Left kidney (tissue), 2 donors: ENCODE data around the gene CORO6. TPM values are rescaled to one million over a fixed set of nuclear protein-coding genes. Genes with fewer than 3 reads are reported as not detected.

Source experiments
- DNase-seq: peaks from one replicate; pipeline ENCODE4 v3.0.0-alpha.2; 2013
- polyA plus RNA-seq: library from polyadenylated mRNA; unstranded; fragments of 120-200 nt; gene quantifications from one replicate; pipeline ENCODE4 v1.2.1, GENCODE V29; 2013; ENCODE audit not compliant: insufficient read length

CORO6 gene
- polyA plus RNA-seq, 1 donor, result 3.8 TPM

DNA sequence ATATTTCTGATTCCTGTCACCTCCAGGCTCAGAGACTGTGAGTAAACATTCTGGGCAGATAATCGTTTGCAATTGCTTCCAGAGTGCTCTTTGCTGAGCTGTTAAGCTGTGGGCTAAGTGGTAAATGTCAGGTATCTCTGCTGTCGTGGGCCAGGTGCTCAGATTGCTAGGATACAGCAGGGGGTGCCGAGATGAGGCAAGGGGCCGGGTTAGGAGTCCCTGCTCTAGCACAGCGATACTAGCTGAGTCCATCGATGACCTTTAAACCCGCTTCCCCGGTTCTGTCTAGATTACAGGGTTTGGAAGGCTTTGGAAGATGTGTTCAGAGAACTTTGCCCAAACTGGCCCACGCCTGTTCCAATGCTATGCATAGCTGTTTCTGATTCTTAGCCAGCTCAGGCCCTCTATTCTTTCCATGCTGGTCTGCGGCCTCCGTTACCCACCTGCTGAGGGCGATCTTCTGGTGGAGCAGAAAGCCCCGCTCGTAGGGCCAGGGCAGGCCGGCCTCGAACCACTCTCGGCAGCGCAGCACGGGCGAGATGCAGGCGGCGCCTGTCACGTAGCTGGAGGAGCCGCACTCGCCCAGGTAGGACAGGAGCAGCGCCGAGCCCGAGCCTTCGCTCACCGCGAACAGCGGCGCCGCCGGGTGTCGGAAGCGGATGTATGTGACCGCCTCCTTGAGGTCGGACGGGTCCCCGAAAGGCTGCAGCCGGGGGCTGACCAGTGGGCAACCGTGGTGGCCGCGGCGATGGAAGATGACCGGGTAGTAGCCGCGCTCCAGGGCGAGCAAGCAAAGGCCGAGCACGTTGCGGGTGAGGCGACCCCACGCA is 56.9 kb downstream of the CORO6 start:
- no peak for DNase-seq

Other genes starting within 250 kb of the CORO6 start
- 56.2 TPM for gene TAOK1, start 232.5 kb downstream of the CORO6 start, polyA plus RNA-seq
- gene ABHD15, start 55.9 kb downstream of the CORO6 start, polyA plus RNA-seq, result 6.6 TPM
- 26.6 TPM for gene TP53I13, start 54.2 kb downstream of the CORO6 start, polyA plus RNA-seq
- gene GIT1, start 33.3 kb downstream of the CORO6 start, polyA plus RNA-seq, result 43.2 TPM
- 11.1 TPM for gene ANKRD13B, start 29.8 kb downstream of the CORO6 start, polyA plus RNA-seq